ENCODE data around the gene TSR1. TPM values are rescaled to one million over a fixed set of nuclear protein-coding genes. Genes with fewer than 3 reads are reported as not detected.

Gene TSR1
- total RNA-seq, 1 donor from 2014 or later, result 34.5 TPM

DNA sequence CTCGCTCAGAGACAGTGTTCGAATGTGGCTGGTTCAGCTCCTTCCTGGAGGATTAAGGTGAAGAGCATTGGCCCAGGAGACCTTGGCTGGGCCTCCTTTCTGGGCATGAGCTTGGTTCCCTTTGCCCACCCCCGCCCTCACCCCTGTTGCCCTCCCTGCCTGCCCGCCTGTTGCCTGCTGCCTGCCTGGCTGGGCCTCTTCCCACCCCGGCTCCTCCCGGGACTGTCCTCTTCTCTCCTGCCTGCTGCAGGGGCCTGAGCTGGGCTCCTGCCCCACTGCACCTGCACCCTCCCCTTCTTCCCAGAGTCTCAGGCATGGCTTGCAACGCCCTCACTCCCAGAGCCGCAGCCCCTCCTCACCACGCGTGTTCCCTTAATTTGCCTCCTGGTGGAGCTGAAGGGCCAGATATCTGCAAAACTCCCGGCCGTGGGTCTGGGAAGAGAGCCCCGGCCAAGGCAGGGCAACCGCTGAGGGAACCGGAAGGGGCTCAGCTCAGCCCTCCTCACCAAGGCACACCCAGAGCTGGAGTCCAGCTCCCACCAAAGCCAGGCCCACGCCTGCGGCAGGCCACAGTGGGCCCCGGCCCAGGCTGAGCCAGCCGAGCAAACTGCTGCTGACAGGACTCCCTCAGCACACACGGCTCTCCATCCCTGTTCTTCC lies 33.4 kb upstream of the TSR1 start:
- DNase-seq (ENCODE audit: low spot score), result no peak

DNA sequence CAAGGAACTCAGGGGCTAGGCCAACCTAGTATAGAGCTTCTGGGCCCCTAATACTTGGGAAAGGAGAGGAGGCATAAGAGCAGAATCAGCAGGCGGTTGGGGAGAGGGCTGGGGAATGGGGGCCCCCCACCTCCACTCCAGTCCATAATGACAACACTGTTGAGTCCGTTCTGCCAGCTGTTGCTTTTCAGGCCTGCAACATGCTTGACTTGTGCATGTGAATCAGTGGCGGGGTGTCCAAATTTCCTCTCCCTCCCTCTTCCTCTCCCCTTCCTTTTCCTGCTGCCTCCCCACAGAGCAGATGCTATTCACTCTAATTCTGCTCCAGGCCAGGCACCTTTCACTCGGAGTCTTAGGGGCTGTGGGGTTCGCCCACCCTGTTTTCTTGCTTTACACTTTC lies 32.8 kb upstream of the TSR1 start:
- DNase-seq (ENCODE audit: low spot score), result no peak

DNA sequence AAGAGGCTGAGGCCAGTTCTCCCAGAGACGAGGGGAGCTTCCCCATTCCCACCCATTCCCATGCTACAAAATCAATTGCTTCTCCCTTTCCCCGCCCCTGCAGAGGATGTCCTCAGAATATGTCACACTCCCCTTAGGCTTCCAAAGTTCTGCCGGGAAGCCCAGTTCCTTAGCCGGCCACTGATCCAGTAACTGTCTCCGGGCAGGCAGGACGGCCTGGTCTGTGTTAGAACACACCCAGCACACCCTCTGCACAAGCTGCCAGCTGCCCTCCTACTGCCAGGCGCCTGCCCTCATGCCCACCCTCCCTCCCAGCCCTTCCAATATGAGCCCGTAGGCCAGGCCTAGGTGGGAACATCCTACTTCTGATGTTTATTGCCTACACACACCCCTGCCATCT lies 32.1 kb upstream of the TSR1 start:
- DNase-seq (ENCODE audit: low spot score), result no peak

DNA sequence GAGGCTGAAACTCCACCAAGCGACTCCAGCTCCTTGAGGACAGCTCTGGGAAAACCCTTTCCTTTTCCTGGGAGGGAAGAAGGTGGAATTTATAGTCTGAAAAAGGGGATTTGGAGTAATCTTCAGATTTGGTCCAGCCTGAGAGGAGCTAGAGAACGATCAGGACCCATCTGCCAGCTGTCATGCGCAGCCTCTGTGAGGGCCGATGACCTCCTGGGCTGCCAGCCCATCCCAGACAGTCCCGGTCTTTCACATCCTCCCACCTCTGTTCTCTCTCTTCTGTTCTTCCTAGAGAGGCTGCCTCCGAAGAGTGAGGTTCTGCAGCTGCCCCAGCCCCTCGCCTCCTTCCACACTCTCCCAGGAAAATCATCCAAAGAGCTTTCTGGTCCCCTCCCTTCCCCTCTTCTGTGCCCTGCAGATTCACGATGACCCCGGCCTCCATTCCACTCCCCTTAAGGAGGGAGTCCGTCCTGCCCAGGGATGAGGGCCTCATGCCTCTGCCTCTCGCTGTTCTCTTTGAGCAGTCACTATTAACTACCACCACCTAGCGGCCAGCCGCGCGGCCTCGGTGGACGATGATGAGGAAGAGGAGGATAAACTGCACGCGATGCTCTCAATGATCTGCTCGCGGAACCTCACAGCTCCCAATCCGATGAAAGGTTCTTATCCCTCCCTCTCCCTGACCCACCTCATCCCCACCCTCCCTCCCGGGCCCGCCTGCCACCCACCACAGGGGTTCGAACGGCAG lies 30.7 kb upstream of the TSR1 start:
- DNase-seq (ENCODE audit: low spot score), result no peak

DNA sequence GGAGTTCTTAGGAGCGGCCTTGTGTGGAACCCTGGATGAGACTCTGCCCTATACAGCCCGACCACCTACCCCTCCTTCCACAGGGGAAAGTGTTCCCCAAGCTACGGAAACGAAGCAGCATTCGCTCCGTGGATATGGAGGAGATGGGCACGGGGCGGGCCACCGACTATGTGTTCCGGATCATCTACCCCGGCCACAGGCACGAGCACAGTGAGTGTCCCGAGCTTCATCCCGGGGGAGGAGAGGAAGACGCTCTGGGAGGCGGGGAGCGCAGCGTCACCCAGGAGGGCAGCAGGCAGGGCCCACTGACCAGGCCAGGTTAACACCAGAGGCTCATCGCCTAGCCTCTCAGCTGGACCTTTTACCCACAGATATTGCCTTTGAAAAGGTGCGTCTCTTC lies 28.9 kb upstream of the TSR1 start:
- DNase-seq (ENCODE audit: low spot score), result no peak

DNA sequence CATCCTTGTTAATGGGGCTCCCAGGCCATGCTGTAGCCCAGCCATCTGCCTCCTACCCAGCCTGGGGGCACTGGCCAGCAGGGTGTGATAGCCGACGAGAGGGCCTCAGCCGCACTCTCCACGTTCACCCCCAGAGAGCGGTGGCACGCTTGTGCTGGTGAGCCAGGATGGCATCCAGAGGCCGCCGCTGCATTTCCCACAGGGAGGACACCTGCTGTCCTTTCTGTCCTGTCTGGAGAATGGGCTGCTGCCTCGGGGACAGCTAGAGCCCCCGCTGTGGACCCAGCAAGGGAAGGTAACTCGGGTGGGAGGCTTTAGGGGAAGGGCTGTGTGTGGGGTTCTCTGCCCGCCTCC lies 28.5 kb upstream of the TSR1 start:
- DNase-seq (ENCODE audit: low spot score), result no peak

DNA sequence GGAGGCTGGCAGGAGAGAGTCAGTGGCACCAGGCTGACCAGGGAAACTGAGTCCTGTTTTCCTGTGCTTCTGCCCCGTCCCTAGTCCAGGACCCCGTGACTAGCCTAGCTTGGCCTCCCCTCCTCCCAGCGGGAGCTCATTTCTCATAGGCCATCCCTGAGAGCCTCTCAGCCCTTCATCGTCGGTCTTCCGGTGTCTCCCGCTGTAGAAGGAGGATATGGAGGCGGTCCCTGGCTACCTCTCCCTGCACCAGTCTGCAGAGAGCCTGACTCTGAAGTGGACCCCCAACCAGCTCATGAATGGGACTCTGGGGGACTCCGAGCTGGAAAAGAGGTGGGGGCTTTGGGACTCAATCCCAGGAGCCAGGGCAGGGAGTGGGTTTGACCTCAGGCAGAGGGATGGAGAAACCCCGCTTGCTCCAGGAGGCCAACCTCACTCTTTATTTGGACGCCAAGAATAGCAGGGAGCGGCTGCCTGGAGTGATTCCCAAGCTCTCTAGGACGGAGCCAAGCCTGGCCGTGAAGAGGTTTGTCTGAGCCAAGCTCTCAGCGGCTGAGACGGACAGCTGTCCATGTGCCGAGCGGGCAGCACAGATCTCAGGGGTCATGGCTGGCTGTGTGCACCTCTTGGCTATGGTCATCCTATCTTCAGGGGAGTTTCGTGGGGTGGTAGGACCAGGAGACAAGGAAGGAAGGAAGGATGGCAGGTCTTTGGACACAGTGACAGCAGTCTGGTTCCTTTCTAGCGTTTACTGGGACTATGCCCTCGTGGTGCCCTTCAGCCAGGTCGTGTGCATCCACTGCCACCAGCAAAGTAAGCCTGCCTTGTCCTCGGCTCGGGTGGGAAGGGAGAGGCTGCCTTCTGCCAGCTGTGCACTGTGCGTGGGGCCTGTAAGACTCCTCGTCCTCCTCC lies 27.9 kb upstream of the TSR1 start:
- no peak for DNase-seq (ENCODE audit: low spot score)

DNA sequence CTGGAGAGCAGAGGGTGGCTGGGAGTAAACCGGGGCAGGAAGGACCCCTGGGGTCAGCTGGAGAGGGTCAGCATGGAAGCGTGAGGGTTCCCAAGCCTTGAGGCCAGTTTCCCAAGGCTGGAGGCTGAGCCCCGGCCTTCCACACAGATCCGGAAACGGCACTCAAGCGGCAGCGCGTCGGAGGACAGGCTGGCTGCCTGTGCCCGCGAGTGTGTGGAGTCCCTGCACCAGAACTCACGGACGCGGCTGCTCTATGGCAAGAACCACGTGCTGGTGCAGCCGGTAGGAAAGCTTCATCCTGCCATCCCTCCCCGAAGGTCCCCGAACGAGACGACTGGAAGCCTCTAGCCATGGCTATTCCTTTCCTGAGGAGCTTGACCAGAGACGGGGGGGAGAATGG lies 27.1 kb upstream of the TSR1 start:
- DNase-seq (ENCODE audit: low spot score), result no peak

DNA sequence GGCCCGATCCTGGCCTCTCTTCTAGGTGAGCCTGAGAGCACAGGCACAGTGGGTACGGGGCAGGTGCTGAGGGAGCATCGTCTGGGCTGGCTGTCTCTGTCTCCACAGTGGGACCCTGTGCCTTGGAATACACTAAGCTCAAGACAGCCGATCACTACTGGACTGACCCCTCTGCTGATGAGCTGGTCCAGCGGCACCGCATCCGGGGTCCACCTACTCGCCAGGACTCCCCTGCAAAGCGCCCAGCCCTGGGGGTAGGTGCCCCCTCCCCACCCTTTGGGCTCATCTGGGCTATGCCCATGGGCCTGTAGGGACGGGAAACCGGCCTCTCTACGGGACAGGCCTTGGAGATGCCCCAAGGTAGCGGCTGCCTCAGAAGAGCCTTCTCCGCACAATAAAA lies 26.6 kb upstream of the TSR1 start:
- no peak for DNase-seq (ENCODE audit: low spot score)

DNA sequence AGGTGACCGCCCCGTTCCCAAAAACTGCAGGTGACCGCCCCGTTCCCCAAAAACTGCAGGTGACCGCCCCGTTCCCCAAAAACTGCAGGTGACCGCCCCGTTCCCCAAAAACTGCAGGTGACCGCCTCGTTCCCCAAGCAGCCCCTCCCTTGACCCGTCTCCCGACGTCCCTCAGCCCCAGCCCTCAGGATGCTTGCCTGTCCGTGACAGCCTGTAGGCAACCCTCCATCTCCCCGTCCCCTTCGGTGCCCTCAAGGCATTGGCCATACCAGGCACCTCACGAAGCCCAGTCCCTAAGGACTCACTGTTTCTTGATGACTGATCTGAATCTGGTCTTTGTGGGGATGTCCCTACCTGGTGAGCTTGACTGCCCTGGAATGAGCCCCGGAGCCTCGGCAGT lies 26.2 kb upstream of the TSR1 start:
- no peak for DNase-seq (ENCODE audit: low spot score)

DNA sequence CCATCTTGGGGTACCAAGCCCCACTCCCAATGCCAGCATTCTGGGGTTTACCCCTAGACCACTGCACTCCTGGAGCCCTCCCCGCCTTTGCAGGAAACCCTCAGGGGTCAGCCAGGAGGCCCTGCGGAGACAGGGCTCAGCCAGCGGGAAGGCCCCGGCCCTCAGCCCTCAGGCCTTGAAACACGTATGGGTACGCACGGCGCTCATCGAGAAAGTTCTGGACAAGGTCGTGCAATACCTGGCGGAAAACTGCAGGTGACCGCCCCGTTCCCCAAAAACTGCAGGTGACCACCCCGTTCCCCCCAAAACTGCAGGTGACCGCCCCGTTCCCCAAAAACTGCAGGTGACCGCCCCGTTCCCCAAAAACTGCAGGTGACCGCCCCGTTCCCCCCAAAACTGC lies 25.8 kb upstream of the TSR1 start:
- DNase-seq (ENCODE audit: low spot score), result no peak

DNA sequence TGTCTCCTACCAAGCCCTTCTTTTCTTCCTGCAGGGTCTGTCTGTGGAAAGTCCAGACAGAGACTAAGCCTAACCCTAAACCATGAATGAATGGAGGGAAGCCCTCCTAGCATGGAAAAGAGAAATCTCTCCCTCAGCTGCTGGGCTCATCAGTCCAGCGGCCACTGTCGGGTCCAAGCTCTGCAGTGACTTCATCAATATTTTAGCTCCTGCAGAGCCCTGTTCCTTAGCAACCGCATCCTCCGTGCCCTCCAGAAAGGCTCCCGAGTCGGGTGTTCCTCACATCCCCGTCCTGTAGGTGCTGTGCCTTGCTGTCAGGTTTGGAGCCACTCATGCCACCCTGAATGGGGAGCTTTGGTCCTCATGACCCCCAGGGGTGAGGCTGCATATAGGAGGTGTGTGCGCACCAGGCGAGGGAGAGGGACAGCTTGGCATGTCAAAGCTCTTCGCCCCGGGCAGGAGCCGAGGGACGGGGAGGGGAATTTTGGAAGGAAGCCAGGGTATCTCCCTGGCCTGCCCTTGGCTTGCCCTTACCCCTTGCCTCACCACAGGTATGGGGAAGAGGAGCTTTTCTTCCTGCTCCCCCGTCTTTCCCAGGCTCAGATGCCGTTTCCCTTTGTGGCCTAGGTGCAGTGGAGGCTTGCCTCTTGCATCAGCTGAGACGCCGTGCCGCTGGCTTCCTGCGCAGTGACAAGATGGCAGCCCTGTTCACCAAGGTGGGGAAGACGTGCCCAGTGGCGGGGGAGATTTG lies 24.9 kb upstream of the TSR1 start:
- DNase-seq (ENCODE audit: low spot score), result no peak

DNA sequence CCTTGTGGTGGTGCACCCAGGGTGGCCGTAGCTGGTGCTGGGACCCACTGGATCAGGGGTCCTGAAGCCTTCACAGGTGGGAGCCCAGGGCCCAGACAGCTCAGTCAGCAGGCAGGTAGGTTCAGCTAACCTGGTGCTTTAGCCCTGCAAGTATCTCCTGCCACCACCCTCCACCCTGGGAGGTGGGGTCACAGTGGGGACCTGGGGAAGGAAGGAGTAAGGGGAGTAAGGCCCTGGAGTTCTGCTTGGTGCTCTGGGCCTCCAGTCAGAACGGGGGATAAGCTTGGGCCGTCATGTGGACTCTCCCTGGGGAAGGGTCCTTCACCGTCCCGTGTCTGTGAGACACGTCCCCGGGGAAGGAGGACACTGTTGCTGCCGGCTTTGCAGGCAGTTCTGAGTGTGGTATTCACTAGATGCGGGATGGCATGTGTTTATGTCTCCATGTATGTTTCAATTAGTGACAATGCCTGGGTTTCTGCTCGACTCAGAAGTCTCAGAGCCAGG lies 21.7 kb upstream of the TSR1 start:
- DNase-seq (ENCODE audit: low spot score), result no peak

DNA sequence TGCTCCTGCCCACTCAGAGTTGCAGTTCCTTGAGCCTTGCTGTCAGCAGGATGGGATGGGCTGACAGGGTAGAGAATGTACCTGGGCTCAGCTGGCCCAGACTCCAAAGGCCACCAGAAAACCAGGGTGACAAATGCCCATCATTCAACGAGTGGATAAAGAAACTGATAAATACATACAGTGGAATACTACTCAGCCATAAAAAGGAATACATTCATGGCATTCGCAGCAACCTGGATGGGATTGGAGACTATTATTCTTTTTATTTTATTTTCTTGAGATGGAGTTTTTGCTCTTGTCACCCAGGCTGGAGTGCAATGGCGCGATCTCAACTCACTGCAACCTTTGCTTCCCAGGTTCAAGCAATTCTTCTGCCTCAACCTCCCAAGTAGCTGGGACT lies 21.0 kb upstream of the TSR1 start:
- no peak for DNase-seq (ENCODE audit: low spot score)

DNA sequence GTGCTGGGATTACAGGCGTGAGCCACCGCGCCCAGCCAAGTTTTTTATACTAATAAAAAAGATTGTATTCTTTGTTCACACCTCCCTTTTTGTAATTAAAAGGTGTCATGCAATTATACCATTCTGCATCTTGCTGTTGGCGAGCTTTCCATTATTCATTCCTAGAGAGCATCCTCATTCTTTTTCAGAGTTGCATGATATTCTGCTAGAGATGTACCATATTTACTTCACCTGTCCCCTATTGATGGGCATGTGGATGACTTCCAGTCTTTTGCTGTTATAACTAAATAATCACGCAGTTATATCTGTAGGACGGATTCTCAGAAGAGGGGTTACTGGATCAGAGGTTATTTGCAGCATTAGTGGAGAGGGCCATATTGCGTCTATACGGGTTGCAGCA lies 18.1 kb upstream of the TSR1 start:
- no peak for DNase-seq (ENCODE audit: low spot score)

DNA sequence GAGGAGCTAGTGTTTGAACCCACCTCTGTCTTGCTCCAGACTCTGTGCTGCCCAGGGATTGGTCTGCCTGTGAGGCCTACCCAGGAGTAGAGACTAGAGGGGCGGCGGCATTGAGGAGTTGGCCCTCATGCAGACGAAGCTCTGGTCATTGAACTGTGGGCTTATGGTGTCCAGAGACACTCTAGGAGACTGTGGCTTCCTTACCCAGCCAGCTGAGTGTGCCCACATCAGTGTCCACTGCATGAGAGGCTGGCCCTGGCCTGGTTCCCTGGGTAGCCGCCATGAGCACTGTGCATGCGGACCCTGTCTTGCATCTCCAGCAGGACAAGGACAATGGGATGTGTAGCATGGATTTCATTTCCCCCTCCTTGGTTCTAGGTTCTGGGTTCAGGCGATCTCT lies 15.0 kb upstream of the TSR1 start:
- DNase-seq (ENCODE audit: low spot score), result no peak

DNA sequence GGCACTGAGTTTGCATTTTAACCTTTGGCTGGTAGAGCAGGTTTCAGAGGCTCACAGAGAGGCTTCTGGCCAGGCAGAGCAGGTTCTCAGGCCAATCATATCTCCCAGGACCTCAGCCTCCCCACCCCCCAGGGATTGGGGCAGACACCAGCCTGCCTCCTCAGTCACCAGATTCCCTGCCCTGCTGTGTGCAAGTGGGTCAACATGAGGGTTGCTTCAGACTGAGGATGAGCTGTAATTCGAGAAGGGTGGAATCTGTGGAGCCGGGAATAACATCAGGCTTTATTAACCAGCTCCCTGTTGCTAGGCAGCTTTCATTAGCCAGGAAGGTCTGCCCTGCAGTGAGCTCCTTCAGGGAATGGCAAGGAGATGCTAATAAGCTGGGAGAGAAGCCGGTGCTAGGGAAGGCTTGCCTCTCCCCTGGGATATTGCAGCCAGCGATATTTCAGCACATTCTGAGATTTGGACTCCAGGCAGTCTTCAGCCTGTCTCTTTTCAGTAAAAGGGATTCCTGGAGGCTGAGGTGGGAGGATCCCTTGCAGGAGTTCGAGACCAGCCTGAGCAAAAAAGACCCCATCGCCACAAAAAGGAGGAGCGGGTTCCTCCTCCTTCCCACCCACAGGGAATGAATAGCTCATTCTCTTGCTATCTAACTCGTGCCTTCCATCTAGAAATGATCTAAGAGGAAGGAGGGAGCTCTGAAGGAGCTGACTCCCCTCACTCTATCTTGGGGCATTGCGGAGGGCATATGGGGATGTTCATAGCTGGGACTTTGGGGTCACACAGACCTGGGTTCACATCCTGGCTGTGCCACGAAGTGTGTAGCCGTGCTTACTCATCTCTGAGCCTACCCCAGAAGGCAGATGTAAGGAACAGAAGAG lies 11.8 kb upstream of the TSR1 start:
- DNase-seq (ENCODE audit: low spot score), result no peak

DNA sequence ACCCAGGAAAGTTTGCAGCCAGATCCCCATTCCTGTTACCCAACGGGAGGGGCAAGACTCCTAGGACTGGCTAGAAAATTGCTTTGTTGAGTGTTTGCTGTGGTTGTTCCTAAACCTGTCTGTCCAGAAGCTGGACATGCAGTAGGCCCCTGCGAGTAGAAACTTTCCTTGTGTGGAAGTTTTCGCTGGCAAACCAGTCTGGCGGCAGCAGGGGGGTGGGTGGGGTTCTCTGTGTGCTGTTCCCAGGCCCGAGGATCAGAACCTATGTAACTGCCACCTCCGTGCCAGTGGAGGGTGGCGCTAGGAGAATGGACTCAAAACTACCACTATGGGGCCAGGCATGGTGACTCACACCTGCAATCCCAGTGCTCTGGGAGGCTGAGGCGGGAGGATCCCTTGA lies 10.2 kb upstream of the TSR1 start:
- DNase-seq (ENCODE audit: low spot score), result no peak

DNA sequence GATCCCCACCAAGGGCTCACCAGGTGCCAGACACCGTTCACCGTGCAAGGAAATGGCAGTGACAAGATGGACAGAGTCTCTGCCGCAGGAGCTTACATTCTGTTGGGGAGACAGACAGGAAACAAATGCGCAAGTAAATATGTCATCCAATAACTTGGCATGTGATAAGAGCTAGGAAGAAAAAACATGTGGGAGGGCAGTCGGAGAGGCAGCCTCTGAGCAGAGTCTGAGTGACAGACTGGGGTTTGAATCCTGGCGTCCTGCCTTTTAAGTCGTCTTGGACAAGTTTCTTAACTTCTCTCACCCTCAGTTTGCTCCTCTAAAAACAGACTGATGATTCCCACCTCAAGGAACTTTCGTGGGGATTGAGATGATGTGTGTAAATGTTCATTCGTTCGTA lies 8.3 kb upstream of the TSR1 start:
- DNase-seq (ENCODE audit: low spot score), result no peak

DNA sequence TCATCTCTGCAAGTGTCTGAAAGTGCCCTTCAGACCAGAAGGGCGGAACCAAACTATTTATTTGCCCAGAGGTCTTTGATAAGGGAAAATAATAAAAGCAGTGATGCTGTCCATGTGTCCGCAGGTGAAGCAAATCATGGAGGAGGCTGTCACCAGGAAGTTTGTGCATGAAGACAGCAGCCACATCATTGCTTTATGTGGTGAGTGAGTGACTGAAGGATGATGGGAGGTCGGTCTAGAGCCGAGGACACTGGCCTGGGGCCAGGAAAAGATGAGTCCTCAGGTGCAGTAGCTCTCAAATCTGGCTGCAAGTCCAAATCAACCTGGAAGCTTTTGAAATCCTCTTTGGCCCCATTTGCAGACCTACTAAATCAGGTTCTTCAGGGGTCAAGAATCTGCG lies 7.2 kb upstream of the TSR1 start:
- no peak for DNase-seq (ENCODE audit: low spot score)

DNA sequence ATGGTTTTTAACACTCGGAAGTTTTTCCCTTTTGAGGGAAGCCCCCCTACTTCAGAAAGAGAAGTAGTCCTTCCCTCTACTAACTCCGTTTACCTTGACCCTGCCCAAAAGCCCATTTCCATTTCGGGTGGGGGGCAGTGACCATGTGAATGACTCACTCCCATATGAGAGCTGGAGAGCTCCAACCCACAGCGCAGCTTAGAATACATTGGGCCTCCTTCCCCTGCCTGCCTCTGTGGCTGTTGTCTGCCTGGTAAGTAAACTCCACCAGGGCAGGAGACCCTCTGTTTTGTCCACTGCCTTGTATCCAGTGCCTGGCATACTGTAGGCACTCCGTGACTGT lies 2.0 kb upstream of the TSR1 start:
- no peak for DNase-seq (ENCODE audit: low spot score)

All from mesenteric fat pad (tissue), 1 donor.